Inflammatory macrophage treated with lipopolysaccharide for 1 hour (primary cell): ENCODE results near the gene CCDC192.

Experiments used
- DNase-seq, 2 donors: peaks; one replicate each; pipeline ENCODE4 v3.0.0-alpha.2; 2020 to 2022

The CCDC192 gene

DNA sequence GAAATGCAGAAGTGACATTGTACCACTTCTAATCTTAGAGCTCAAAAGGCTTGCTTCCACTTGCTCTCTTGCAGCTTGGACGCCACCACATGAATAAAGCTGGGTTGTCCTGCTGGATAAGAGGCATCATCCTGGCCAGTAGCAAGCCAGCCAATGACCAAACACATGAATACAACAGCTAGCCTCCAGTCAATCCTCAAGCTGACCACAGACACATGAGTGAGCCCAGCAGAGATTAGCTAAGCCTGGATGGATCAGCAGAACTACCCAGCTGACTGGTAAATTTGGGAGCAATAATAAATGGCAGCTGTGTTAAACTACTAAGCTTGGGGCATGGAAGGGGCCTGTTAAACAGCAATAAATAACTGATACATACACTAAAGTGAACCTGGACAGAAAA lies 259.3 kb downstream of the CCDC192 start:
- DNase-seq = no peak

DNA sequence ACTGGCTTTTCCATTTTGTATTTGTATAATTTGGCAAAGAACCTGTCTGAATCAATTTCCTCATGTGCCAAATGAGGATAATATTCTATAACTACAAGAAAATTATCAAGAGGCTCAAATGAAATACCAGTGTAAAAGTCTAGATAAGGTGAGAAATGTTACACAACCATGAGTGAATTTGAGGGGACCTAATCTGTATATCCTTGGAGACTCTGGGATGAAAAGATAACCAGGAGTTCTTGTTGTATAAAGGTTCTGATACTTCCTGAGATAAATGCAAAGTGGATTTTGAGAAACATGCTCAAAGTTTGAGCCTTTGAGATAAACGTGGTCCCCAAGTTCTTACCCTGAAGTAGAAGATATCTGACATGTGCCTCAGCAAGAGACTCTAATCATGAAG lies 260.0 kb downstream of the CCDC192 start:
- no peak for DNase-seq

DNA sequence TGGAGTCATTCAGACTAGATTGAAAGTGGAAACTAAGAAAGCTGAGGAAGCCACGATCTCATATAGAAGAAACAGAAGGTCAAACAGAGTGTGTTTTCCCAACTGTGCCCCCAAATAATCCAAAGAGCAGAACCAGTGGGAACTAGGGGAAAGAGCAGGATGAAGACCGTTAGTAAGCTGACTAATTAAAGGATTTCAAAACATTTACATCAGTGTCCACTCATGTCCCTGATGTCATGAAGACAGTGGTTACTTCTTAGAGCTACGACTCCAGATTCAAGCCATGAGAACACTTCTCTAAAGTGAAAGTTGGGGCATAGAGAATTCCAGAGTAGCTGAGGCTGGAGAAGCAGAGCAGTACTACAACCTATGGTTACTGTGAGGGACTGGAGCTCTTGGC lies 260.7 kb downstream of the CCDC192 start:
- no peak for DNase-seq

DNA sequence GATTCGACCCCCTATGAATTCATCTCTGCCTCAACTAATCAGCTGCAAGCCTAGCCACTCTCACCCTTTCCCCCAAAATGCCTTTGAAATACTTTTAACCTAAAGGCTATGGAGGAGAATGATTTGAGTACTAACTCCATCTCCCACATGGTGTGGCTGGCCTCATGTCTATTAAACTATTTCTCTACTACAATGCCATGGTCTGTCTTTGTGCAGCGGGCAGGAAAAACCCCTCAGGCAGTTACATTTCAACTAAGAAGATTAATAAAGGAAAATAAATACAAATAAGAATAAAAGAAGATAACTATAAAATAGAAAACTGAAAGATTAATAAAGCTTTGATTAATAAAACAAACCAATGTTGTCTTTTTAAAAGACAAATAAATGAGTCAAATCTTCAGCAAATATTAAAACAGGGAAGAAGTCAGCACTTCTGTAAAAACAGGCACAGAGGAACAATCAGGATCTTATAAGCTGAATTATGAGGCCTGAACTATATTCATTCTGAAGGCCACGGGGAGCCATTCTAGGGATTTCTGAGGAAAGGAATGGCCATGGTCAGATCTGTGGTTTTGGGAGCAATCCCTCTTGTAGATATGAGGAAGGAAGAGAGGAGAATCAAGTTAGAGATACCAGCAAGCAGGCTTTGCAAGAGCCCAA lies 264.3 kb downstream of the CCDC192 start:
- DNase-seq = no peak

DNA sequence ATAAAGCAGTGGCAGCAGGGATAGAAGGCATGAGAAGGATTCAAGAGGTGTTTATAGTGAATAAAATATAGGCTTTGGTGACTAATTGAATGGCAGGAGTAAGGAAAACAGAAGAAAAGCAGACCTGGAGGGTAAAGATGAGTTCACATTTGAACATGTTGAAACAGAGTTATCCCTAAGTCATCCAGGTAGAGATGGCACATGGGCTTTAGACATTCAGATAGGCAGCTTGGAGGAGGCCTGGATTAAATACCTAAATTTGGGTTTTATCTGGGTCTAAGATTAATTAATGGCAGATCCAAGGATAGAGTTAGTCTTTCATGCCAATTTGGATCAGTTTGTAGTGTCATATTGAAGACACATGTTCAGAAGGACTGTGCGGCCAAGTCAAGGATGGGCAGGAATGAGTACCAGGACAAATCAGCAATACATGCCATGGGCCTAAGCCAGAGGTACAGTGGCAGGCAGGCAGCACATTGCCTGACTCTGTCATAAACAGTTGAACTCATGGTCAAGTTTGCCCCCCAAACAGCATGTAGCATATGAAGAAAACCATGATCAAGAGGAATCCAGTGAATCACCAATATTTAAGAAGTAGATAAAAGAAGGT lies 264.9 kb downstream of the CCDC192 start:
- DNase-seq = no peak

DNA sequence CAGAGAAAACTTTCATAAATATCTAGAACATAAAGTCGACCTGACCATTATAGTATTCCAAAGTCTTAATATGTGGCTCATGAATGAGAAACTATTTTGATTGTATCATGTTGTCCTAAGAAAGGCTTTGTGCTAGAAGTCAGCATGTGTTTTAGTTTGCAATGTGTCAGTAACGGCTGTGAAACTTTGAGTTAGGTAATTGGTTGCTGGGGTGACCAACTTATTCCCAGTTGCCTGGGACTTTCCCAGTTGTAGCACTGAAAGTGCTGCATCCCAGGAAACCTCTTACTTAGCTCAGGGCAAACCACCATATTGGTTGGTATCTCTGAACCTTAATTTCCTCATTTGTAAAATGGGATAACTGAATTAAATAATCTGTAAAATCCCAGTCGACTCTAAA lies 265.8 kb downstream of the CCDC192 start:
- no peak for DNase-seq

DNA sequence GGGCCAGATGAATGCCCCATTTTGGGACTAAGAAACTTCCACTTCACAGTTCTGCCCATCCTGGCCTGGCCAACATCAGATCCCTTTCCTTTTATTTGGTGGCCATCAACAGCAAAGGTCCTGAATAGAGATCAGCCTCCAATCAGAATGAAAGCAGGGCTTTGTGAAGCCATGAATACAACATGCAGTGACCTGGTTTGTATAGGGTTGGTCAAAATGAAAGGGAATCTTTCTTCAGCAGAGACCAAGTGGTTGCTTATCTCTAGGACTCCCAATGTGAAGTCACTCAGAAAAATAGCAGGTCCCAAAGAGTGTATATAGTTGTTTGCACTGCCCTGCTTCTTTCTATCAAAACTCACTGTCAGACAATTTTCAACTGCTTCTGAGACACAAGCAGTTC lies 266.5 kb downstream of the CCDC192 start:
- no peak for DNase-seq

DNA sequence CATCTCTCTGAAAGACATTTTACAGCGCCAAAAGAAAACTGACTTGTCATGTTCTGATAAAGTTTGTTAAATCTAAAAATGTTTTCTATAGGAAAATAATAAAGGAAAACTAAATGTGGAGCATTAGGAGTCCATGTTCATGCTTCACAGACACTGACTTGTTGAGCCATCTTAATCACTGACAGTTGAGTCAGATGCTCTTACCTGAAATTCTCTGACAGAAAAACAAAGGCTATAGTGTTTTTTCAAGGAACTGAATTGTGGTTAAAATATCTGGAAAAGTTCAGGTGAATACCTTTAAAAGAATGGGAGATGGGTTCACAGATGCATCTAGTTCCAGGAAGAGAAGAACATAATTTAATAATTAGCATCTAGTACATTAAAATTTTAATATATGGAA lies 266.9 kb downstream of the CCDC192 start:
- DNase-seq = no peak

DNA sequence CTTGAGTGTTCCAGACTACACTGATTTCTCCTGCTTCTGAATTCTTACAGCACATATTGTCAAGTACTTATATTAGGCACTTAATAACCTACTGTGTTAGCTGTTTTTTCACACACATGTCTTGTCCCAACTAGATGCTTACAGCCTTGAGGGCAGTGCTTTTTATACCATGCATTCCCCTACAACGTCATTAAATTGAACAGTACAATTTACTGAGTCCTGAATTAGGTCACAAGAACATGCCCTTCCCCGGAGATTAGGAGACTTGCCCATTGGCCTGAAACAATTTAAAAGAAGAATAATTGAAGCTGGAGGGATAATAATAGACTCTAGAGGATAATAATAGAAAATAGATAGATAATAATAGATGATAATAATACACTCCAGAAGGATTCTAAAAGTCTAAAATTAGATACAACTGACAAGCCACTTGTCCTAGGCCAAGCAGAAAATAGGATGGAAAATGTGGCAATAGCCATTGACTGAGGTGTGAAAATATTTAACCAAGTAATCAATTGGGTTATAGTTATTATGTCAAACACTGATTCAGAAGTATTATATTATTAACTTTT lies 267.7 kb downstream of the CCDC192 start:
- no peak for DNase-seq

DNA sequence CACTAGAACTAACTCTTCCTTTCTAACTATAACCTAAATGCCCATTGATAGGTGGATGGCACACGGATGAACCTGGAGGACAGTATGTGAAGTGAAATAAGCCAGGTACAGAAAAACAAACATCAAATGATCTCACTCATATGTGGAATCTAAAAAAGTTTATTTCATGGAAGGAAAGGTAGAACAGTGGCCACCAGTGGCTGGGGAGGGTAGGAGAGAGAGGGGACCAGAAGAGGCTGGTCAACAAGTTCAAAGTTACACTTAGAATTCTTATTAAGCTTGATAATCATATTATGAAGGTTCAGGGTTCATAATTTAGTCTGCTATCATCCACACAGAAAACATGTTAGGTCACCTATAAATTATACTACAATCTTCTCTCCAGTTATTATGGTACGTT lies 272.8 kb downstream of the CCDC192 start:
- DNase-seq = no peak

DNA sequence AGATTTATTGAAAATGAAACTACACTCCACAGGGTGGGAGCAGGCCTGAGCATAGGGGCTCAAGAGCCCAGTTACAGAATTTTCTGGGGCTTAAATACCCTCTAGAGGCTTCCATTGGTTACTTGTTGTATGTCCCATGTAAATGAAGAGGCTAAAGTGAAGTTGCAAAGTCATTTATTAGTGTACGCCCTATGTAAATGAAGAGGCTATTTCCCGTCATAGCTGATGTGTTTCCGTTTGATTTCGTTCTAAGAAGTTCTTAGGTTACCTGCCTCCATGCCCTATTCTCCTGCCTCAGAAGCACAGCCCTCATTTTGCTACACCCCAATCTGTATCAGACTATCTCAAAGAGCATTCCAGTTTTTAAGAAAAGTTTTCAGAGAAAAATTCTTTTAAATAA lies 273.3 kb downstream of the CCDC192 start:
- no peak for DNase-seq

DNA sequence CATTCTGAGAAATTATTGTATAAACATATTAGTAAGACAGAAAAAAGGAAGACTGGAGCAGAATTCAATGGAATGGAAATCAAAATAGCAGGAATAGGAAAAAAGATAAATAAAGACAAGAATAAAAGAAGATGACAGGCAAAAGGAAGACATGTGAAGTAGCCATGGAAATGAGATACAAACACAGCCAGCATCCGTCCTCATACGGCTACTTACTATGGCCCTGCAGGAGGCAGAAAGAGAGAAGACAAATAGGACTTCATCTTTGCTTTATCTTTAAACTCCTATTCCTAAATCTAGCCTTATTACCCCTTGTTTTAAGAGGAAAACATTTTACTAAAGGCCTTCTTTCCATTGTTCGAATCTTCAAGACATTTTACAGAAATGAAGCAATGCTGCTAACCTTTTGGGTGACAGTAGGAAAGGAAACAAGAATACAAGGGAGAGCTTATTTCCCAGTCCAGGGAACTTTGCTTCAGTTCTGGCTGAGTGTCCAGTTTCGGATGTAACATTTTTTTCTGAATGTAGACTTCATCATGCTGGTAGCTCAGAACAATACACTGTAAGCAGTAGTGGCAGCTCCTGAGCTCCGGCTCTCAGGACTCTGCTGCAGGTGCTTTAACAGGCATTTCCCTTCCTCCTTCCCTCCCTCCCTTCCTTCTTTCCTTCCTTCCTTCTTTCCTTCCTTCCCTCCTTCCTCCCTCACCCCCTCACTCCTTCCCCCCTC lies 274.0 kb downstream of the CCDC192 start:
- no peak for DNase-seq

DNA sequence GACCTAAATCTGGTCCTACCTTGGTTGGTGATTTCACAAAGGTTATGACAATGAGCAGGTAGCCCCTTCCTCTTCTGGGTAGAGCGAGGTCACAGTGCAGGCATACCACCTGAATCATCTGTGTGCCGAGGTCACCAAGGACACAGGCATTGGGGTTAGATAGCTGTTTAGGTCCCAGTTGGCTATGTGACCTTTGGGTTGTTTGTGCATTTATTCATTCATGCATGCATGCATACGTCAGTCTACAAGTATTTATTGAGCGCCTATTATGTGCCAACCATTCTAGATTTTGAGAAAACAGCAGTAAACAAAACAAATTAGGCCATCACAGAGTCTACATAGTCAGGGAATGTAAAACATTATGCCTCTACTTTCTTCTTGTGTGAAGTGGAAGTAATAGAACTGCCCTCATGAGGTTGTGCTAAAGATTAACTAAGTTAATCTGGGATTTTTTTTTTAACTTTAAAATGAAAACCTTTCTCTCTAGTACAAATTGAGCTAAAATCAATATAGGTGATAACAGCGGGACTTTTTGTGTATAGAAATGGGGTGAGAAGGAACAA lies 275.6 kb downstream of the CCDC192 start:
- DNase-seq = no peak

DNA sequence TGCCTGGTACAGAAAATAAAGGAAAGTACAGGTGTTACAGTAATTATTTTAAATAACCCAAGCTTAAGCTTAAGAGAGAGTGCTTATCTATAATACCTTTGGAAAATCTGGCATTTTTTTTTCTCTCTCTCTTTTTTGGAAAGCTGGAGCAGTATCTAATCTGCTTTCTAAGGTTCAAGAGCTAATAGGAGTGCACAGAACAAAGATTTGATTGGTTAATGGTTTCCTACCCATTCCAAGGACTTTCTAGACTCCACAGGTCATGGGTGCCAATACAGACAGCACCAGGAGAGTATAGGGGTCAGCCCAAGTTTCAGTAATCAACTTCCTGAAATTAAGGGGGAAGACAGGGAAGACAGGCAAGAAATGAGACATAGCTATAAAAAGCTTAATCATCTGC lies 276.3 kb downstream of the CCDC192 start:
- no peak for DNase-seq

DNA sequence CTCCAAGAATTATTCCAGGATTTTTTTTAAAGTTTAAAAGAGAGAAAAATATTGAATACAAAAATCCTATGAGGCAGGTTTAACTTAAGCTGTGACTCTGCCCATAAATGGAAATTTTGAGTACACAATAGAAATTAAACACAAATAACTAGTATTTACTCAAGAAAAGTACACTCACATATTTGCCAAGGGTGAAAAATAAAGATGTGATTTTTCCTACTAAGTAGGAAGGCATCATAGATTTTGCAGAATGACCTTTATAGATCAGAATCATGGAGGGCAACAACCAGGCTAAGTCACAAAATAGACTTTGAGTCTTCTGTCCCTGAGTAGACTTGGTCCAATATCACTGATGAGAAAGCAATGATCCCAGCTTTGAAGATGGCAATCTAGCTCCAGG lies 277.7 kb downstream of the CCDC192 start:
- no peak for DNase-seq

DNA sequence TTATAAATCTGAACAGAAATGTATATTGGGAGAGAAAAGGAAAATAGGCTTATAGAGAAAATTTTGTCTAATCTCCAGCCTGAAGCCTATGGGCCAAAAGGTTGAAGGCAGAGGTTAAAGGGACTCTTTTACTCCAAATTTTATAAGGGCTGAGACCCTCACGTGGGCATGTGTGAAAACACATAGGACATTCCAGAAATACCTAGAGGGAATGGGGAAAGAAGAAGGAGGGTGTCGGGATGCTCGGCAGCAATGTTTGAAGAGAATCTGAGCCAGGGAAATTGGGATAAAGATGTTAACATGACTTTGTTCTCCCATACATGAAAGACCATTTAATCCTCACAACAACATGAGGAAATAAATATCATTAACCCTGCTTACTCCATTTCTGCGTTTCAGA lies 278.3 kb downstream of the CCDC192 start:
- no peak for DNase-seq

DNA sequence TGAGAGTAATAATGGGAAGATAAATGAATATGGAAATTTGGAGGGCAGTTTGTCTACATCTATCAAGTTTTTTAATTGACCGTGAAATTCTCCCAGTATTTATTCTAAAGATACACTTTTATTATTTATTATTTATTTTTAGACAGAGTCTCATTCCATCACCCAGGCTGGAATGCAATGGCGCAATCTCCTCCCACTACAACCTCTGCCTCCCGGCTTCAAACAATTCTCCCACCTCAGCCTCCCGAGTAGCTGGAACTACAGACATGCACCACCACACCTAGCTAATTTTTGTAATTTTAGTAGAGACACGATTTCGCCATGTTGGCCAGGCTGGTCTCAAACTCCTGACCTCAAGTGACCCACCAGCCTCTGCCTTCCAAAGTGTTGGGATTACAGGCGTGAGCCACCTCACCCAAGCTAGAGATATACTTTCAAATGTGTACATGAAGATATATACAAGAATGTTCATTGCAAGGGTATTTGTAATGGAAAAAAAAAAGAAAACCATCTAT lies 282.7 kb downstream of the CCDC192 start:
- DNase-seq = no peak

DNA sequence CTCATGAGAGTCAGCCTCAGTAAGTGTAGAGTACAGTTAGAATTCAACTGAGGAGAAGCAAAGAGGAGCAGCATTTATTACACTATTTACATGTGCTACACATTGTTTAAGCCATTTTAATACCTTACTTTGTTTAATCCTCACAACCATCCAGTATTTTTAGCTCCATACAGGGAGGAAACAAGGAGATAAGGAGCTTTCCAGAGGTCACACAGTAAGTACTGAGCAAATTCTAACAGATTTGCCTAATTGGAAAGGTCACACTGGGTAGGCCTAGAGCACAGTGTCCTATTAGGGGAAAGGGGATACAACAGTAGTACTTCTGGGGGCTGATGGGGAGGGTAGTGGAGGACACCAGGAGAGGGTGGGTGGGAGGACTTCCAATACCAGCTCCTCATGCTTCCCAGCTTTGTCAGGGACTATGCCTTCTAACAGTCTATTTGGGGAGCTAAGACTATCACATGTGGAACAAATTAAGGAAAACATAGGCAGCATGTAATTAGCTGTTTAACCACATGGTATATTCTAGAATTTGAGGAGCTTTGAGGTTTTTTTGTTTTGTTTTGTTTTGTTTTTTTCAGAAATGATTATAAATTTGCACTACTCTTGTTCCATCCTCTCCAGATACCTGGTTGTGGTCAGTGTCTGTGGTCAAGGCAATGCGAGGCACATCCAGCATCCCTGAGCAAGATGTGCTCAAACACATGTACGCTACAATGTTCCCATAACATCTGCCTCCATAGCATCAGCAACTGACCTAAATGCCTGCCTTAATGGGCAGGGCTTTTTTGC lies 284.4 kb downstream of the CCDC192 start:
- DNase-seq = no peak

DNA sequence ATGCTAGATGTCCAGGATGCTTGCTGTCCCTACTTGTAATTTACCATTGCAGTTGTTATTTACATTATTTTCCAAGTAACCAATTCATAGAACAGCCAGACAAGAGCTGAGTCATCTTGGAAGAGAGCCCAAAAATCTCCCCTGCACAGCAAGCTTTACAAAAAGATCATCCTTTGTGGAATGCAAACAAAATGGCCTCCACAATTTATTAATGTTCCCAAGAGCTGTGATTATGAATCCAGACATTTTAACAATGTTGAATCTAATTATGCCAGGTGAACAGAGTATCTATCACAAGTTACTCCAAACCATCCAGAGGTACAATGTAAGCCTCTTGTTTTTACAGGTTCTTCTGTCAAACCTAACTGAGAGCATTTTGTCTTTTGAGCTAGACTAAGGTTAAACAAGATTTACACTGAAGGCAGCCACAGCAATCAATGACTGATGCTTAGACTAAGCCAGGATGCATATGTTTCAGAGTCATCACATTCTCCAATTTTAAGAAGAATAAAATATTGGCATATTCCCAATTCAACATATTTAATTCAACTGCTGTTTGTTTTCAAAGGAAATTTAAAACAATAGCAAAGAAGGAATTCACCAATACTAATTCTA lies 285.1 kb downstream of the CCDC192 start:
- DNase-seq = no peak
